ENCODE results near the gene NPR1.
A peak's percentile ranks its signal among the peaks of the same experiment; 100 is the strongest.

NPR1 gene

DNA sequence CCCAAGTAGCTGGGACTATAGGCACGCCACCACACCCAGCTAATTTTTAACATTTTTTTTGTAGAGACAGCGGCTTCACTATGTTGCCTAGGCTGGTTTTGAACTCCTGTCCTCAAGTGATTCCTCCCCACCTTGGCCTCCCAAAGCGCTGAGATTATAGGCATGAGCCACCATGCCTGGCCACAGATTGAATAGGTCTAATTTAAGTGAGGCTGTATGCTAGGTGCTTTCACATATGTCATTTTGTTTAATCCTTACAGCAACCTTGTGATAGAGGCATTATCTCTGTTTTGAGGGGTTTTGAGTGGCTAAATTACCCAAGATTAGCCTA is 56.6 kb downstream of the NPR1 start:
- Histone ChIP-seq H3K4me3 (no peak overlapping the region), H3K27ac (no peak overlapping the region)
- no peak for DNase-seq (ENCODE audit: low spot score)
- no peak for TF ChIP-seq CTCF (IDR thresholded peaks at IDR 0.05)

DNA sequence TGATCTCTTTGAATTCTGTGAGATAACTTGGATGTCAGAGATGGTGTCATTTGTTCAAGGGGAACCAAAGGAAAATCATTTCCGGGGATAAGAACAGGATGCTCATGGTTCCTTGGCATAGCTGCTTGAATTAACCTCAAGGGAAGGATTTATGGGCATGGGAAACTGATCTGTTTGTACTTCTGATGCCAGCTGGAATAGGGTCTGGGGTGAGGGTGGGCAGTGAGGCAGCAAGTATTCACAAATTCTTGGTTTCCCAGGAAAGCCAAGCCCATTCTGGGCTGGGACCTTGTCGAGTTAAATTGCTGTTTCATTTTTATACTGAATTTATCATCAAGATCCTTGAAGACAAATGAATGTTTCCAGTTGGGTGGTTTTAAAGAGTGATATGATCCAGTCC is 63.5 kb downstream of the NPR1 start:
- no peak for DNase-seq (ENCODE audit: low spot score)
- TF ChIP-seq CTCF (IDR thresholded peaks at IDR 0.05), result no peak
- Histone ChIP-seq H3K4me3 (no peak overlapping the region), H3K27ac (peak overlapping the region; percentile 66 to 87)

DNA sequence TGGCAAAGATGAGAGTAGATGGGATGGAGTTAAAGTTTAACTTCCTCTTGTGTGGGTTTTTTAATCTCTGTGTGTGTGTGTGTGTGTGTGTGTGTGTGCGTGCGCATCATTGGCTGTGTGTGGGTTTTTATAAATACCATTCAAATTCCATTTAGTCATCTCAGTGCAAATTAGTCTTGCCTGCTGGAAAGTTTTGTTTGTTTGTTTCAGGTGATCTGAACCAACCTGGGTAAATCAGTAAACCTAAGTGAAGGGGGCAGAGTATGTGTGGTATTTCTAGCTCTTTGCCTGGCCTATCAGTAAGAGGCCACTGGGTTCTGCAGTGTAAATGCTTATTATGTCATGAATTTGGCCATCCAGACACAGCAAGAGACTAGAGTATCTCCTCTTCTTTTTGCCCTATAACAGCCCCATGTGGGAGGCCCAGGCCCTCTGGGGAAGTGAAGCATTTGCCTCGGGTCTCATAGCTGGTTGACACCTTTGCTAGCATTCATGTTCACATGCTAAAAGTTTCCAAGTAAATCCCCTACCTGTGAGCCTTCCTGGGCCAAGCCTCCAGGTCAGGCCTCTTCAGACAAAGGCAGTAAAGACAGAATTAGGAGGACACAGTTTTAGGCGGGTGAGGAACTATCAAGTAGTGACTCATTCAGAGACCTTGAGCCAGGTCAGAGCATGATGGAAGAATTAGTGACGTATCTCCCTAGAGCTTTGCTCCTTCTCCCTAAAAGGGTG is 64.1 kb downstream of the NPR1 start:
- no peak overlapping the region for H3K4me3 ChIP-seq
- H3K27ac ChIP-seq, result peak overlapping the region; percentile 66 to 87
- no peak for TF ChIP-seq CTCF (IDR thresholded peaks at IDR 0.05)
- DNase-seq (ENCODE audit: low spot score), result no peak
